ENCODE measurements around the gene CAB39.

Gene CAB39

DNA sequence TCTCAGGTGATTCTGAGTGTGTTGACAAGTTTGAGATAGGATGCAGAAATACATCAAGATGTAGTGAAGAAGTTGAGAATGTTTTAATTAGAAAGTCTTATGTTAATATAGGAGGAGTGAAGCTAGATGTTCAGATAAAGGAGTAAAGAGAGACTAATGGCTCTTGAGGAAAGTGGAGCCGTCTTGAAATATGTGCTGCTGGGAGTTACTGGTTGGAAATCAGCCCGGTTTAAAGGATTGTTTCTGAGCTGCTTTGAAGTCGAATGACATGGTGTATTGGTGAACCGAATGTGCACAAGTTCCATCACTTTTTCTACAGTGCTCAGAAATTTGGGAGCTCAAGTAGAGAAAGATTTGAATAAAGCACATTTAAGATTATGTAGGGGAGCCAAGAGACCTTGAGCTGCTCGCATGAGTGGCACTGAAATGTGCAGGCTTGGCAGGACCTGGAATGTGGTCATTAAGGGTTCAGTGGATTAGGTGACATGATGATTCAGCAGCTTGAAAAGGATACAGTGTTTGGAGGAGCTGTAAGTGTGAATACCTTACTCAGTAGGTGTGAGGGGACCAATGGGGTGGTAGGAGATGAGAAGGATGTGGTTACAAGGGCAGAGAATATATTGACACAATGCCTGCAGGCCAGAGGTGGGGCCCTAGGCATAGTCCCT lies 68.6 kb downstream of the CAB39 start:
- ChIA-PET CTCF (interaction anchor here (0.5 to 3.5 kb wide), 5 partner anchors 12 to 50 kb away, joined by 3 to 18 read pairs (median 3); no protein-coding TSS in a partner anchor), POLR2A (interaction anchor here (1.3 kb wide), 1 partner anchor 11 kb away, joined by 3 read pairs; no protein-coding TSS in a partner anchor)
- TF ChIP-seq, protein P1, sequence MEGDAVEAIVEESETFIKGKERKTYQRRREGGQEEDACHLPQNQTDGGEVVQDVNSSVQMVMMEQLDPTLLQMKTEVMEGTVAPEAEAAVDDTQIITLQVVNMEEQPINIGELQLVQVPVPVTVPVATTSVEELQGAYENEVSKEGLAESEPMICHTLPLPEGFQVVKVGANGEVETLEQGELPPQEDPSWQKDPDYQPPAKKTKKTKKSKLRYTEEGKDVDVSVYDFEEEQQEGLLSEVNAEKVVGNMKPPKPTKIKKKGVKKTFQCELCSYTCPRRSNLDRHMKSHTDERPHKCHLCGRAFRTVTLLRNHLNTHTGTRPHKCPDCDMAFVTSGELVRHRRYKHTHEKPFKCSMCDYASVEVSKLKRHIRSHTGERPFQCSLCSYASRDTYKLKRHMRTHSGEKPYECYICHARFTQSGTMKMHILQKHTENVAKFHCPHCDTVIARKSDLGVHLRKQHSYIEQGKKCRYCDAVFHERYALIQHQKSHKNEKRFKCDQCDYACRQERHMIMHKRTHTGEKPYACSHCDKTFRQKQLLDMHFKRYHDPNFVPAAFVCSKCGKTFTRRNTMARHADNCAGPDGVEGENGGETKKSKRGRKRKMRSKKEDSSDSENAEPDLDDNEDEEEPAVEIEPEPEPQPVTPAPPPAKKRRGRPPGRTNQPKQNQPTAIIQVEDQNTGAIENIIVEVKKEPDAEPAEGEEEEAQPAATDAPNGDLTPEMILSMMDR (IDR thresholded peaks at IDR 0.05; ENCODE audit: insufficient read depth, low read length, missing control alignments), result no peak
- no peak for DNase-seq (ENCODE audit: low read depth, low spot score)
- H3K4me3 ChIP-seq (ENCODE audit: low read depth, low read length), result no peak overlapping the region

DNA sequence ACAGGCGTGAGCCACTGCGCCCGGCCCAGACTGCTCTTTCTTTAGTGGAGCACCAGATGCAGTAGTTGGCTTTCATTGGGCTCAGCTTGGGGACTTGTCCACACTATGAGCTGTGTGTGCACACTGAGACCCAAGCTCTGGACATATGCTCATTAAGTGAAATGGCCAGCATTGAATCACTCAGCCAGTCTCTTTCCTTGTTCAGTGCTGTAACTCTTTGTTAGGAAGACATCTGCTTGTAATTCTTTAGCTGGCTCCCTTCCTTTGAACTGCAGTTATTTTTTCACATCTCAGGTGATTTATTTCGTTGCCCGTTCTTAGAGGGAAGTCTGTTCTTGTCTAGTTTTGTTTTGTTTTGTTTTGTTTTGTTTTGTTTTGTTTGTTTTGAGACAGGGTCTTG lies 70.5 kb downstream of the CAB39 start:
- no peak for DNase-seq (ENCODE audit: low read depth, low spot score)
- POLR2A ChIA-PET, result no interaction called here
- TF ChIP-seq, protein P1 (IDR thresholded peaks at IDR 0.05; ENCODE audit: insufficient read depth, low read length, missing control alignments), result no peak
- H3K4me3 ChIP-seq (ENCODE audit: low read depth, low read length), result no peak overlapping the region
- CTCF ChIA-PET, result interaction anchor here (1.2 to 3.5 kb wide), 2 partner anchors 10 to 69 kb away, joined by 3 to 18 read pairs; no protein-coding TSS in a partner anchor

DNA sequence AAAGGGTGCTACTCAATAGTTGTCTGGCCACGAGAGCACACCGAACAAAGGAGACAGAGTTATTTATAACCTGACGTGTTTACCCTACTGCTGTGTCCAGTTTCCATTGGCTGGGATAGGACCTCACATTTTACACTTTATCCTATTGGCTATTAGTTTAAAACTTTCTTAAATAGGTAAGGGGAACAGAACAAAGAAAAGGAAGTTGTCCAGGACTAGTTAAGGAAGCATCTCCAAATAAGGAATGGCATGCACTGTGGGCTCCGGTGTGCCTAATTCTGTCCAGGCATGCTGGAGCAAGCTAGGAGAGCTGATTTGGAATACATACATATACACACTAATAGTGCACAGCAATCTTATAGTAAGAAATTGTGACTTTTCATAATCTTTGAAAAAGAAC lies 72.2 kb downstream of the CAB39 start:
- no peak for DNase-seq (ENCODE audit: low read depth, low spot score)
- POLR2A ChIA-PET, result no interaction called here
- TF ChIP-seq, protein P1 (IDR thresholded peaks at IDR 0.05; ENCODE audit: insufficient read depth, low read length, missing control alignments), result no peak
- no peak overlapping the region for H3K4me3 ChIP-seq (ENCODE audit: low read depth, low read length)
- CTCF ChIA-PET, result no interaction called here

DNA sequence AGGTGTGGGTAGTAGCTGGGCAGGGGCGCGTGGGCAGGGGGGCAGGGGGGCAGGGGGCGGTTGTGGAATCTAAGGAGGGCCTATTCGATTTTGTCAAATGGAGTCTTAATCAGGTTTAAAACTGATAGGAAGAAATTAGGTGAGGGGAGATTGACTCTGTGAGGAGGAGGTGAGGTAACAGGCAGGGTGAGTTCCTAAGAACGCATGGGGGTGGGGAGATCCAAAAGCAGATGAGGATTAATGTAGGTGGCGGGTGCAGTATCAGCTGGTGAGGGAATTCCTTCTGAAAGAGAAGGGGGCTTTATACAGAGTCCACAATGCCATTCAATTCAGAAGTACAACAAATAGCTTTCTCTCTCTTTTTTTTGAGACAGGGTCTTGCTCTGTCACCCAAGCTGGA lies 72.7 kb downstream of the CAB39 start:
- ChIA-PET CTCF (interaction anchor here (0.9 kb wide), 2 partner anchors 13 to 73 kb away, joined by 3 read pairs; no protein-coding TSS in a partner anchor), POLR2A (no interaction called here)
- no peak for DNase-seq (ENCODE audit: low read depth, low spot score)
- H3K4me3 ChIP-seq (ENCODE audit: low read depth, low read length), result no peak overlapping the region
- TF ChIP-seq, protein P1 (IDR thresholded peaks at IDR 0.05; ENCODE audit: insufficient read depth, low read length, missing control alignments), result no peak

DNA sequence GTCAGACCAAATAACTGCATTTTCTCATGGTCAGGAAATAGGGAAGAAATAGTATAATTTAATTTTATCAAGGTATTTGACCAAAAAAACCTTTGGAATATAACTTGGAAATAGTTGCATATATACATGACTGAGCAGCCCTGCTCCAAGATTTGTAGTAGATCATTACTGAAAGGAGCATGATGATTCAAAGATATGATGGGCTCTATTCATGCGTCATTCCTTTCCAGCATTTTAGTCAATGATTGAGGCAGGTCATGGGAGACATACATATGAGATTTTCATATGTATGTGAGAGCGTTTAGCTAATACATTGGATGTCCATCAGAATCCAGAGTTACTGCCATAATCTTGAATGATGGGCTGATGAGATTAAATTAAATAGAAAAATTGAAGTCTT lies 74.5 kb downstream of the CAB39 start:
- no peak for DNase-seq (ENCODE audit: low read depth, low spot score)
- ChIA-PET POLR2A (no interaction called here), CTCF (no interaction called here)
- TF ChIP-seq, protein P1 (IDR thresholded peaks at IDR 0.05; ENCODE audit: insufficient read depth, low read length, missing control alignments), result no peak
- H3K4me3 ChIP-seq (ENCODE audit: low read depth, low read length), result no peak overlapping the region

DNA sequence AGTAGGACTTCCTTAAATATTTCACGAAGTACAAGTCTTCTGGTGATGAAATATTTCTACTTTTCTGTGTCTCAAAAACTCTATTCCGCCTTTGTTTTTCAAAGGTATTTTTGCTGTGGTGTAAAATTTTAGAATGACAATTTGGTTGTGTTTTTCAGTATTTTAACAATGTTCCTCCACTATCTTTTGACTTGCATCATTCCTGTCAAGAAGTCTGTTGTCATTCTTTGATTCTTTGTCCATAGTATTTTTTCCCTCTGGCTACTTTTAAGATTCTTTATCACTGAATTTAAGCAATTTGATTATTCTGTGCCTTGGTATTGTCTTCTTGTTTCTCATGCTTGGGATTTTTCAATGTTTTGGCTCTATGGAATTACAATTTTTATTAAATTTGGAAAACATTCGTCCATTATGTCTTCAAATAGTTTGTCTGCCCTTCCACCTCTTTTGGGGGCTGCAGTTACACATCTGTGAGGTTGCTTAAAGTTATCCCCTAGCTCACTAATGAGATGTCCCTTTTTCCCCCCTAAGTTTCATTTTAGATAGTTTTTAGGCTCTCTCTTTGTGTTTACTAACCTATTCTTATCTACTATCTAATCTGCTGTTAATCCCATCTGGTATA lies 76.0 kb downstream of the CAB39 start:
- H3K4me3 ChIP-seq (ENCODE audit: low read depth, low read length), result no peak overlapping the region
- TF ChIP-seq, protein P1 (IDR thresholded peaks at IDR 0.05; ENCODE audit: insufficient read depth, low read length, missing control alignments), result no peak
- no peak for DNase-seq (ENCODE audit: low read depth, low spot score)
- ChIA-PET CTCF (interaction anchor here (1.3 to 1.9 kb wide), 2 partner anchors 9 to 10 kb away, joined by 4 to 8 read pairs; no protein-coding TSS in a partner anchor), POLR2A (no interaction called here)

All from AG04449 (cell line).